H9 (cell line): ENCODE measurements around the gene ANKH. TPM values are rescaled to one million over a fixed set of nuclear protein-coding genes. Genes with fewer than 3 reads are reported as not detected.

Source experiments
- DNase-seq: peaks from one replicate; pipeline ENCODE4 v3.0.0-alpha.2; 2017
- H2AFZ ChIP-seq: one replicate; pipeline ENCODE4 v1.6.1; 2013; ENCODE audit warnings: mild to moderate bottlenecking, low read length, control low read depth, moderate library complexity
- H2AK5ac ChIP-seq: 2 replicates; pipeline ENCODE4 v1.6.1; 2013; ENCODE audit warnings: low read length, control low read depth, mixed read lengths; ENCODE audit not compliant: insufficient read length
- H2BK120ac ChIP-seq: one replicate; pipeline ENCODE4 v1.6.1; 2013; ENCODE audit warnings: low read depth, mild to moderate bottlenecking, low read length, control low read depth, inconsistent platforms; ENCODE audit not compliant: poor library complexity, severe bottlenecking
- H2BK12ac ChIP-seq: 2 replicates; pipeline ENCODE4 v1.6.1; 2013; ENCODE audit warnings: low read length, control low read depth, mixed read lengths, low read depth; ENCODE audit not compliant: insufficient read length
- H2BK15ac ChIP-seq: 2 replicates; pipeline ENCODE4 v1.6.1; 2013; ENCODE audit warnings: low read depth, low read length, control low read depth
- H2BK20ac ChIP-seq: one replicate; pipeline ENCODE4 v1.6.1; 2013; ENCODE audit warnings: low read depth, mild to moderate bottlenecking, low read length, control low read depth, inconsistent platforms; ENCODE audit not compliant: poor library complexity, severe bottlenecking
- H2BK5ac ChIP-seq: 2 replicates; pipeline ENCODE4 v1.6.1; 2013; ENCODE audit warnings: low read length, control low read depth, mixed read lengths; ENCODE audit not compliant: insufficient read length
- H3K14ac ChIP-seq: 2 replicates; pipeline ENCODE4 v1.6.1; 2013; ENCODE audit warnings: low read length, control low read depth; ENCODE audit not compliant: insufficient read depth
- H3K18ac ChIP-seq: 2 replicates; pipeline ENCODE4 v1.6.1; 2013; ENCODE audit warnings: low read depth, mild to moderate bottlenecking, mixed read lengths, low read length, control low read depth; ENCODE audit not compliant: insufficient read length
- H3K23ac ChIP-seq: 2 replicates; pipeline ENCODE4 v1.6.1; 2013; ENCODE audit warnings: low read length, control low read depth, mixed read lengths, low read depth; ENCODE audit not compliant: insufficient read length
- H3K23me2 ChIP-seq: 2 replicates; pipeline ENCODE4 v1.6.1; 2013; ENCODE audit warnings: low read depth, mild to moderate bottlenecking, mixed read lengths, low read length, control low read depth; ENCODE audit not compliant: insufficient read length, poor library complexity, severe bottlenecking
- H3K27ac ChIP-seq: 2 replicates; pipeline ENCODE4 v1.5.1; 2013; ENCODE audit warnings: low read length, control low read depth, mixed read lengths, low read depth; ENCODE audit not compliant: insufficient read length
- H3K27me3 ChIP-seq: 2 replicates; pipeline ENCODE4 v1.6.1; 2013; ENCODE audit warnings: low read length, control low read depth, inconsistent platforms; ENCODE audit not compliant: insufficient read depth
- H3K4ac ChIP-seq: 2 replicates; pipeline ENCODE4 v1.6.1; 2013; ENCODE audit warnings: low read depth, mild to moderate bottlenecking, control low read depth, inconsistent platforms, low read length, moderate library complexity
- H3K4me1 ChIP-seq: 2 replicates; pipeline ENCODE4 v1.6.1; 2013; ENCODE audit warnings: low read length, control low read depth, inconsistent platforms; ENCODE audit not compliant: insufficient read depth
- H3K4me2 ChIP-seq: 2 replicates; pipeline ENCODE4 v1.6.1; 2013; ENCODE audit warnings: low read length, control low read depth, mixed read lengths; ENCODE audit not compliant: insufficient read length, insufficient read depth
- H3K56ac ChIP-seq: 2 replicates; pipeline ENCODE4 v1.6.1; 2013; ENCODE audit warnings: low read depth, mild to moderate bottlenecking, mixed read lengths, low read length, control low read depth; ENCODE audit not compliant: insufficient read length
- H3K79me1 ChIP-seq: 2 replicates; pipeline ENCODE4 v1.6.1; 2013; ENCODE audit warnings: low read depth, mild to moderate bottlenecking, moderate library complexity, low read length, control low read depth, inconsistent platforms; ENCODE audit not compliant: insufficient read depth, poor library complexity, severe bottlenecking
- H3K79me2 ChIP-seq: 2 replicates; pipeline ENCODE4 v1.6.1; 2013; ENCODE audit warnings: low read length, control low read depth, inconsistent platforms; ENCODE audit not compliant: insufficient read depth
- H3K9ac ChIP-seq: 2 replicates; pipeline ENCODE4 v1.6.1; 2013; ENCODE audit warnings: low read length, control low read depth, mixed read lengths; ENCODE audit not compliant: insufficient read length; ENCODE audit errors: extremely low read depth
- H3K9me3 ChIP-seq: one replicate; pipeline ENCODE4 v1.6.1; 2013; ENCODE audit warnings: low read depth, low read length, inconsistent platforms; ENCODE audit not compliant: control insufficient read depth
- H3T11ph ChIP-seq: one replicate; pipeline ENCODE4 v1.6.1; 2013; ENCODE audit warnings: mild to moderate bottlenecking, low read length, control low read depth, inconsistent platforms
- H4K20me1 ChIP-seq: one replicate; pipeline ENCODE4 v1.6.1; 2013; ENCODE audit not compliant: control insufficient read depth, insufficient read length, insufficient read depth
- H4K5ac ChIP-seq: 2 replicates; pipeline ENCODE4 v1.6.1; 2013; ENCODE audit warnings: low read depth, mild to moderate bottlenecking, mixed read lengths, low read length, control low read depth; ENCODE audit not compliant: insufficient read length
- H4K8ac ChIP-seq: replicated peaks from 2 replicates; pipeline ENCODE4 v1.6.1; 2013; ENCODE audit warnings: low read length, control low read depth, mixed read lengths, low read depth; ENCODE audit not compliant: insufficient read length
- H4K91ac ChIP-seq: 2 replicates; pipeline ENCODE4 v1.6.1; 2013; ENCODE audit warnings: low read depth, mild to moderate bottlenecking, moderate library complexity, mixed read lengths, low read length, control low read depth; ENCODE audit not compliant: insufficient read length
- H3K27ac Mint-ChIP-seq, 3 experiments: 2 replicates in 2 of 3; 3 replicates in 1 of 3; pipeline ENCODE4 v1.8.0; 2020 to 2021; ENCODE audit warnings: mixed read lengths in 3 of 3, mild to moderate bottlenecking in 1 of 3, moderate library complexity in 1 of 3
- H3K27me3 Mint-ChIP-seq: 2 replicates; pipeline ENCODE4 v1.8.0; 2021; ENCODE audit warnings: low read depth, mild to moderate bottlenecking, moderate library complexity, mixed read lengths
- H3K36me3 Mint-ChIP-seq, 3 experiments: 2 replicates in 2 of 3; 3 replicates in 1 of 3; pipeline ENCODE4 v1.8.0; 2020 to 2021; ENCODE audit warnings: low read depth in 3 of 3, mixed read lengths in 3 of 3; ENCODE audit not compliant: insufficient read depth in 1 of 3
- H3K4me1 Mint-ChIP-seq, 2 experiments: 2 replicates each; pipeline ENCODE4 v1.8.0; 2020; ENCODE audit warnings: mixed read lengths in 2 of 2
- H3K4me3 Mint-ChIP-seq, 2 experiments: 2 replicates in 1 of 2; 3 replicates in 1 of 2; pipeline ENCODE4 v1.8.0; 2020 to 2021; ENCODE audit warnings: mild to moderate bottlenecking in 2 of 2, mixed read lengths in 2 of 2, moderate library complexity in 1 of 2
- H3K9me3 Mint-ChIP-seq, 2 experiments: 2 replicates in 1 of 2; 3 replicates in 1 of 2; pipeline ENCODE4 v1.8.0; 2020; ENCODE audit warnings: mild to moderate bottlenecking in 2 of 2, mixed read lengths in 2 of 2, moderate library complexity in 1 of 2
- WGBS: extraction: QIAGEN DNeasy Blood & Tissue Kit; methylation state at CpG from one replicate; pipeline ENCODE4 v1.1.7; 2013; ENCODE audit warnings: missing lambda C conversion rate, low lambda C conversion rate, mixed read lengths; ENCODE audit not compliant: insufficient read length; ENCODE audit errors: extremely low coverage; 5-methylcytosine and 5-hydroxymethylcytosine counted together
- total RNA-seq: library from RNA; stranded (reverse); gene quantifications from 2 replicates; pipeline ENCODE4 v1.2.1, GENCODE V29; 2021
- TF ChIP-seq, protein P1 (sequence below): fragments of 200-600 bp; sonication (generic); conservative IDR thresholded peaks from 3 replicates; pipeline ENCODE4 v1.8.0; 2021; ENCODE audit warnings: antibody characterized with exemption, mild to moderate bottlenecking

Gene ANKH
- total RNA-seq, 1 experiment from 2014 or later: 9.6 TPM

GRCh38 chr5:14760548-14761002 is 111.0 kb downstream of the ANKH start:
- Histone ChIP-seq H3K4me2 (no peak overlapping the region), H2BK15ac (no peak overlapping the region), H3T11ph (no peak overlapping the region), H3K79me2 (no peaks in the 10 kb centered on the region), H3K23ac (no peak overlapping the region), H3K4ac (no peak overlapping the region), H3K14ac (no peak overlapping the region), H3K9ac (no peak overlapping the region), H2BK12ac (no peak overlapping the region), H3K23me2 (no peaks in the 10 kb centered on the region), H3K9me3 (no peaks in the 10 kb centered on the region), H2BK20ac (no peak overlapping the region), H4K91ac (no peak overlapping the region), H3K18ac (no peak overlapping the region), H4K5ac (no peak overlapping the region), H3K56ac (no peak overlapping the region), H3K79me1 (no peaks in the 10 kb centered on the region), H3K27ac (no peak overlapping the region), H4K8ac (no peak overlapping the region), H3K27me3 (no peaks in the 10 kb centered on the region), H2BK5ac (no peak overlapping the region), H2BK120ac (no peak overlapping the region), H4K20me1 (no peaks in the 10 kb centered on the region), H3K4me1 (no peaks in the 10 kb centered on the region), H2AFZ (no peak overlapping the region), H2AK5ac (no peak overlapping the region)
- no peak for DNase-seq
- H3K4me3 Mint-ChIP-seq: no peak overlapping the region
- TF ChIP-seq, protein P1, sequence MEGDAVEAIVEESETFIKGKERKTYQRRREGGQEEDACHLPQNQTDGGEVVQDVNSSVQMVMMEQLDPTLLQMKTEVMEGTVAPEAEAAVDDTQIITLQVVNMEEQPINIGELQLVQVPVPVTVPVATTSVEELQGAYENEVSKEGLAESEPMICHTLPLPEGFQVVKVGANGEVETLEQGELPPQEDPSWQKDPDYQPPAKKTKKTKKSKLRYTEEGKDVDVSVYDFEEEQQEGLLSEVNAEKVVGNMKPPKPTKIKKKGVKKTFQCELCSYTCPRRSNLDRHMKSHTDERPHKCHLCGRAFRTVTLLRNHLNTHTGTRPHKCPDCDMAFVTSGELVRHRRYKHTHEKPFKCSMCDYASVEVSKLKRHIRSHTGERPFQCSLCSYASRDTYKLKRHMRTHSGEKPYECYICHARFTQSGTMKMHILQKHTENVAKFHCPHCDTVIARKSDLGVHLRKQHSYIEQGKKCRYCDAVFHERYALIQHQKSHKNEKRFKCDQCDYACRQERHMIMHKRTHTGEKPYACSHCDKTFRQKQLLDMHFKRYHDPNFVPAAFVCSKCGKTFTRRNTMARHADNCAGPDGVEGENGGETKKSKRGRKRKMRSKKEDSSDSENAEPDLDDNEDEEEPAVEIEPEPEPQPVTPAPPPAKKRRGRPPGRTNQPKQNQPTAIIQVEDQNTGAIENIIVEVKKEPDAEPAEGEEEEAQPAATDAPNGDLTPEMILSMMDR: no peak
- no peaks in the 10 kb centered on the region for H3K36me3 Mint-ChIP-seq
- H3K27ac Mint-ChIP-seq: no peak overlapping the region
- H3K4me1 Mint-ChIP-seq: no peaks in the 10 kb centered on the region; a peak in 1 of 4 replicates
- H3K27me3 Mint-ChIP-seq: no peaks in the 10 kb centered on the region
- H3K9me3 Mint-ChIP-seq: no peaks in the 10 kb centered on the region
- no CpG with 5 or more reads among the region's 4 CpGs for WGBS
